DND-41 (cell line): ENCODE data around the gene ADAT2.

ENCODE experiments used
- ATAC-seq: fragments of 200-7000 bp; cut with Tn5 transposase; 3 replicates; pipeline ENCODE4 v1.9.1; 2021; ENCODE audit warnings: low read depth; ENCODE audit not compliant: insufficient read depth
- DNase-seq: peaks from one replicate; pipeline ENCODE4 v3.0.0-alpha.2; 2020
- H2AFZ ChIP-seq: 2 replicates; pipeline ENCODE4 v1.6.0; 2012; ENCODE audit warnings: low read depth, low read length
- H3K27ac ChIP-seq: 2 replicates; pipeline ENCODE4 v1.5.1; 2012; ENCODE audit warnings: low read length, inconsistent platforms
- H3K27me3 ChIP-seq: fragments of 200-600 bp; sonication (generic); 2 replicates; pipeline ENCODE4 v1.6.0; 2012; ENCODE audit warnings: low read length, mild to moderate bottlenecking, inconsistent platforms; ENCODE audit not compliant: insufficient read depth, poor library complexity
- H3K36me3 ChIP-seq: 2 replicates; pipeline ENCODE4 v1.5.1; 2012; ENCODE audit warnings: low read length, inconsistent platforms; ENCODE audit not compliant: insufficient read depth
- H3K4me1 ChIP-seq: 2 replicates; pipeline ENCODE4 v1.5.1; 2012; ENCODE audit warnings: mild to moderate bottlenecking, low read length; ENCODE audit not compliant: insufficient read depth
- H3K4me2 ChIP-seq: 2 replicates; pipeline ENCODE4 v1.6.0; 2012; ENCODE audit warnings: mild to moderate bottlenecking, moderate library complexity, low read length, inconsistent platforms; ENCODE audit not compliant: insufficient read depth
- H3K4me3 ChIP-seq, 2 experiments: fragments of 200-600 bp in 1 of 2; shearing (Covaris generic) in 1 of 2; 2 replicates each; pipeline ENCODE4 v1.5.1; 2012 to 2016; ENCODE audit warnings: inconsistent platforms in 2 of 2, low read length in 2 of 2, mild to moderate bottlenecking in 2 of 2, low read depth in 1 of 2, moderate library complexity in 1 of 2
- H3K79me2 ChIP-seq: 2 replicates; pipeline ENCODE4 v1.6.0; 2012; ENCODE audit warnings: low read length, inconsistent platforms; ENCODE audit not compliant: insufficient read depth
- H3K9ac ChIP-seq: 2 replicates; pipeline ENCODE4 v1.6.0; 2012; ENCODE audit warnings: low read depth, mild to moderate bottlenecking, inconsistent platforms, low read length, moderate library complexity
- H3K9me3 ChIP-seq: 2 replicates; pipeline ENCODE4 v1.5.1; 2012; ENCODE audit warnings: low read length, moderate library complexity, mild to moderate bottlenecking, inconsistent platforms; ENCODE audit not compliant: insufficient read depth, severe bottlenecking
- H4K20me1 ChIP-seq: 2 replicates; pipeline ENCODE4 v1.6.0; 2012; ENCODE audit warnings: low read length; ENCODE audit not compliant: insufficient read depth
- CTCF ChIP-seq: IDR thresholded peaks from 2 replicates; pipeline ENCODE4 v1.5.1; 2012; ENCODE audit warnings: borderline replicate concordance, low read length, moderate library complexity, mild to moderate bottlenecking; ENCODE audit not compliant: poor library complexity, severe bottlenecking; ENCODE audit errors: extremely low read depth
- EZH2 ChIP-seq: IDR thresholded peaks from 3 replicates; pipeline ENCODE4 v1.6.1; 2012; ENCODE audit warnings: borderline replicate concordance, low read depth, mild to moderate bottlenecking, moderate library complexity, low read length, inconsistent platforms; ENCODE audit not compliant: severe bottlenecking

ADAT2 gene

DNA sequence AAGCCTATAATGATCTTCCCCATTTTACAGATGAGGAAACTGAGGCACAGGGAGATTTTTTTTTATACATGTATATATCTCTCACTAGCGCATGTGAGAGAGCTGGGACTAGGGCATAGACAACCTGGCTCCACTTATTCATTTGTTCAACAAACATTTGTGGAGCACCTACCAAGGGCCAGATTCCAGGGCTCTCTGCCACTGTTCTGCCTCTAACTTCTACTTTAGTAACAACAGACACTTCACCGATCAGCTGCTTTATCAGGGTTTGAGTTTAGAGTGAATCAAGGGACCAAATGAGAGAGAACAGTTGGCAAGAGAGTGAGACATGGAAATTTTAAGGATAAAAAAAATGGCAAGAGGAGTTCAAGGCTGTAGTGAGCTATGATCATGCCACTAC is 7.4 kb downstream of the ADAT2 start:
- H3K36me3 ChIP-seq, result peaks cover 22% of the 10 kb centered on the region; the same call in 1 of the 2 replicates
- ATAC-seq, result no peak

DNA sequence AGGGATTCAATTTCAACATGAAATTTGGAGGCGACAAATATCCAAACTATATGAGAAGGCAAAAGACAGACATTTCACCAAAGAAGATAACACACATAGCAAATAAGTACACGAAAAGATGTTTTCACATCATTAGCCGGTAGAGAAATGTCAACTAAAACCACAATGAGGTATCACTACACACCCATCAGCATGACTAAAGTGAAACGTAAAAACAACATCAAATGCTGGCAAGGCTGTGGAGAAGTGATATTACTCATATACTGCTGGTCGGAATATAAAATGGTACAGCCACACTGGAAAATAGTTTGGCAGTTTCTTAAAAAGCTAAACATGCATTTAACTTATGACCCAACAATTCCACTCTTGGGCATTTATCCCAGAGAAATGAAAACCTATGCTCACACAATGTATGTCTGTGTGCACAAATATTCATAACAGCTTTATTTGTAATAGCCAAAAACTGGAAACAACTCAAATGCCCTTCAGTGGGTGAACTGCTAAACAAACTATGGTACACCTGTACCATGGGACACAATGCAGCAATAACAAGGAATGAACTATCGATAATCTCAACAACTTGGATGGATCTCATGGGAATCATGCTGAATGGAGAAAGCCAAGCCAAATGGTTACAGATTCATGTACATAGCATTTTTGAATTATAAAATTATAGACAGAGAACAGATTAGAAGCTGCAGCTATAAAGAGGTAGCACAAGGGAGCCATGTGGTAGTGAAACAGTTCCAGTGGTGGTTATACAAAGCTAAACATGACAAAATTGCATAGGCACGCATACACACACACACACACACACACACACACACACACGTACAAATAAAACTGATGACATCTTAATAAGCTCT is 8.6 kb downstream of the ADAT2 start:
- H3K36me3 ChIP-seq, result peaks cover 31% of the 10 kb centered on the region; the same call in 1 of the 2 replicates
- ATAC-seq (no peak), DNase-seq (no peak)
- no peak overlapping the region for H3K9ac ChIP-seq
- peaks cover 11% of the 10 kb centered on the region for H3K79me2 ChIP-seq
- no peaks in the 10 kb centered on the region for H3K27me3 ChIP-seq
- TF ChIP-seq CTCF, result no peak
- no peak for TF ChIP-seq EZH2
- H3K9me3 ChIP-seq, result no peaks in the 10 kb centered on the region
- H3K4me2 ChIP-seq, result no peak overlapping the region
- no peak overlapping the region for H2AFZ ChIP-seq
- no peak overlapping the region for H3K27ac ChIP-seq
- no peaks in the 10 kb centered on the region for H4K20me1 ChIP-seq
- H3K4me1 ChIP-seq, result no peaks in the 10 kb centered on the region
- no peak overlapping the region for H3K4me3 ChIP-seq

More for the DNA sequence above, 7.4 kb downstream of the ADAT2 start:
- Histone ChIP-seq H3K27me3 (no peaks in the 10 kb centered on the region), H3K79me2 (peaks cover 22% of the 10 kb centered on the region), H3K4me3 (no peak overlapping the region), H3K4me1 (no peaks in the 10 kb centered on the region), H3K9me3 (no peaks in the 10 kb centered on the region), H2AFZ (no peak overlapping the region), H4K20me1 (no peaks in the 10 kb centered on the region), H3K27ac (no peak overlapping the region), H3K4me2 (no peak overlapping the region), H3K9ac (no peak overlapping the region)
- DNase-seq, result no peak
- TF ChIP-seq CTCF, result no peak
- TF ChIP-seq EZH2, result no peak

GRCh38 chr6:143441010-143441409 is 9.5 kb downstream of the ADAT2 start:
- no peak for TF ChIP-seq CTCF
- TF ChIP-seq EZH2, result no peak
- Histone ChIP-seq H3K9me3 (no peaks in the 10 kb centered on the region), H3K27me3 (no peaks in the 10 kb centered on the region), H3K27ac (no peak overlapping the region), H3K79me2 (peaks cover 7% of the 10 kb centered on the region), H4K20me1 (no peaks in the 10 kb centered on the region), H3K9ac (no peak overlapping the region), H3K4me3 (no peak overlapping the region), H3K4me2 (no peak overlapping the region), H2AFZ (no peak overlapping the region), H3K36me3 (peaks cover 37% of the 10 kb centered on the region), H3K4me1 (no peaks in the 10 kb centered on the region)
- ATAC-seq (no peak), DNase-seq (no peak)
